ENCODE data around the gene CNR2. TPM values are rescaled to one million over a fixed set of nuclear protein-coding genes. Genes with fewer than 3 reads are reported as not detected.

CNR2 gene
- total and polyA plus RNA-seq, 2 experiments from 2014 or later = not detected

GRCh38 chr1:23908453-23909341 is 4.5 kb downstream of the CNR2 start (continued):
- TF ChIP-seq REST (IDR thresholded peaks at IDR 0.05; ENCODE audit: unreplicated experiment) = no peak

- Histone ChIP-seq H2AFZ (no peak overlapping the region), H3K4me3 (no peak overlapping the region), H3K27me3 (ENCODE audit: insufficient read depth) (peaks cover 34% of the 10 kb centered on the region), H3F3A (replicated peaks; ENCODE audit: low read depth) (peaks cover 3% of the 10 kb centered on the region; the same call in 1 of the 2 replicates), H3K4me1 (ENCODE audit: insufficient read depth) (peaks cover 20% of the 10 kb centered on the region), H3K4me2 (no peak overlapping the region), H3K9me2 (ENCODE audit: insufficient read depth) (no peaks in the 10 kb centered on the region), H3K36me3 (ENCODE audit: insufficient read depth) (no peaks in the 10 kb centered on the region), H3K27ac (ENCODE audit: low read depth) (no peak overlapping the region), H3K79me2 (replicated peaks; ENCODE audit: insufficient read depth) (no peaks in the 10 kb centered on the region), H4K20me1 (replicated peaks; ENCODE audit: insufficient read depth) (no peaks in the 10 kb centered on the region)
- no peak overlapping the region for H3K4me3 Mint-ChIP-seq
- no peaks in the 10 kb centered on the region; the same call in 2 of the 3 replicates for H3K36me3 Mint-ChIP-seq (ENCODE audit: low read depth)
- no peaks in the 10 kb centered on the region for H3K9me3 Mint-ChIP-seq
- no peak for ATAC-seq
- DNase-seq (ENCODE audit: low spot score) = no peak
- H3K27ac Mint-ChIP-seq = no peak overlapping the region
- H3K27me3 Mint-ChIP-seq (ENCODE audit: insufficient read depth, low read depth, poor library complexity) = peaks cover 31% of the 10 kb centered on the region
- H3K4me1 Mint-ChIP-seq = peaks cover 23% of the 10 kb centered on the region
- TF ChIP-seq, protein P1, sequence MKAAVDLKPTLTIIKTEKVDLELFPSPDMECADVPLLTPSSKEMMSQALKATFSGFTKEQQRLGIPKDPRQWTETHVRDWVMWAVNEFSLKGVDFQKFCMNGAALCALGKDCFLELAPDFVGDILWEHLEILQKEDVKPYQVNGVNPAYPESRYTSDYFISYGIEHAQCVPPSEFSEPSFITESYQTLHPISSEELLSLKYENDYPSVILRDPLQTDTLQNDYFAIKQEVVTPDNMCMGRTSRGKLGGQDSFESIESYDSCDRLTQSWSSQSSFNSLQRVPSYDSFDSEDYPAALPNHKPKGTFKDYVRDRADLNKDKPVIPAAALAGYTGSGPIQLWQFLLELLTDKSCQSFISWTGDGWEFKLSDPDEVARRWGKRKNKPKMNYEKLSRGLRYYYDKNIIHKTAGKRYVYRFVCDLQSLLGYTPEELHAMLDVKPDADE (IDR thresholded peaks at IDR 0.05) = no peak
- no peak for TF ChIP-seq STAT1 (IDR thresholded peaks at IDR 0.05; ENCODE audit: unreplicated experiment)
- TF ChIP-seq ZNF114 (CRISPR knock-in tag; IDR thresholded peaks at IDR 0.05) = no peak
- no peak for TF ChIP-seq REST (IDR thresholded peaks at IDR 0.05; ENCODE audit: unreplicated experiment)
- TF ChIP-seq, protein P2, sequence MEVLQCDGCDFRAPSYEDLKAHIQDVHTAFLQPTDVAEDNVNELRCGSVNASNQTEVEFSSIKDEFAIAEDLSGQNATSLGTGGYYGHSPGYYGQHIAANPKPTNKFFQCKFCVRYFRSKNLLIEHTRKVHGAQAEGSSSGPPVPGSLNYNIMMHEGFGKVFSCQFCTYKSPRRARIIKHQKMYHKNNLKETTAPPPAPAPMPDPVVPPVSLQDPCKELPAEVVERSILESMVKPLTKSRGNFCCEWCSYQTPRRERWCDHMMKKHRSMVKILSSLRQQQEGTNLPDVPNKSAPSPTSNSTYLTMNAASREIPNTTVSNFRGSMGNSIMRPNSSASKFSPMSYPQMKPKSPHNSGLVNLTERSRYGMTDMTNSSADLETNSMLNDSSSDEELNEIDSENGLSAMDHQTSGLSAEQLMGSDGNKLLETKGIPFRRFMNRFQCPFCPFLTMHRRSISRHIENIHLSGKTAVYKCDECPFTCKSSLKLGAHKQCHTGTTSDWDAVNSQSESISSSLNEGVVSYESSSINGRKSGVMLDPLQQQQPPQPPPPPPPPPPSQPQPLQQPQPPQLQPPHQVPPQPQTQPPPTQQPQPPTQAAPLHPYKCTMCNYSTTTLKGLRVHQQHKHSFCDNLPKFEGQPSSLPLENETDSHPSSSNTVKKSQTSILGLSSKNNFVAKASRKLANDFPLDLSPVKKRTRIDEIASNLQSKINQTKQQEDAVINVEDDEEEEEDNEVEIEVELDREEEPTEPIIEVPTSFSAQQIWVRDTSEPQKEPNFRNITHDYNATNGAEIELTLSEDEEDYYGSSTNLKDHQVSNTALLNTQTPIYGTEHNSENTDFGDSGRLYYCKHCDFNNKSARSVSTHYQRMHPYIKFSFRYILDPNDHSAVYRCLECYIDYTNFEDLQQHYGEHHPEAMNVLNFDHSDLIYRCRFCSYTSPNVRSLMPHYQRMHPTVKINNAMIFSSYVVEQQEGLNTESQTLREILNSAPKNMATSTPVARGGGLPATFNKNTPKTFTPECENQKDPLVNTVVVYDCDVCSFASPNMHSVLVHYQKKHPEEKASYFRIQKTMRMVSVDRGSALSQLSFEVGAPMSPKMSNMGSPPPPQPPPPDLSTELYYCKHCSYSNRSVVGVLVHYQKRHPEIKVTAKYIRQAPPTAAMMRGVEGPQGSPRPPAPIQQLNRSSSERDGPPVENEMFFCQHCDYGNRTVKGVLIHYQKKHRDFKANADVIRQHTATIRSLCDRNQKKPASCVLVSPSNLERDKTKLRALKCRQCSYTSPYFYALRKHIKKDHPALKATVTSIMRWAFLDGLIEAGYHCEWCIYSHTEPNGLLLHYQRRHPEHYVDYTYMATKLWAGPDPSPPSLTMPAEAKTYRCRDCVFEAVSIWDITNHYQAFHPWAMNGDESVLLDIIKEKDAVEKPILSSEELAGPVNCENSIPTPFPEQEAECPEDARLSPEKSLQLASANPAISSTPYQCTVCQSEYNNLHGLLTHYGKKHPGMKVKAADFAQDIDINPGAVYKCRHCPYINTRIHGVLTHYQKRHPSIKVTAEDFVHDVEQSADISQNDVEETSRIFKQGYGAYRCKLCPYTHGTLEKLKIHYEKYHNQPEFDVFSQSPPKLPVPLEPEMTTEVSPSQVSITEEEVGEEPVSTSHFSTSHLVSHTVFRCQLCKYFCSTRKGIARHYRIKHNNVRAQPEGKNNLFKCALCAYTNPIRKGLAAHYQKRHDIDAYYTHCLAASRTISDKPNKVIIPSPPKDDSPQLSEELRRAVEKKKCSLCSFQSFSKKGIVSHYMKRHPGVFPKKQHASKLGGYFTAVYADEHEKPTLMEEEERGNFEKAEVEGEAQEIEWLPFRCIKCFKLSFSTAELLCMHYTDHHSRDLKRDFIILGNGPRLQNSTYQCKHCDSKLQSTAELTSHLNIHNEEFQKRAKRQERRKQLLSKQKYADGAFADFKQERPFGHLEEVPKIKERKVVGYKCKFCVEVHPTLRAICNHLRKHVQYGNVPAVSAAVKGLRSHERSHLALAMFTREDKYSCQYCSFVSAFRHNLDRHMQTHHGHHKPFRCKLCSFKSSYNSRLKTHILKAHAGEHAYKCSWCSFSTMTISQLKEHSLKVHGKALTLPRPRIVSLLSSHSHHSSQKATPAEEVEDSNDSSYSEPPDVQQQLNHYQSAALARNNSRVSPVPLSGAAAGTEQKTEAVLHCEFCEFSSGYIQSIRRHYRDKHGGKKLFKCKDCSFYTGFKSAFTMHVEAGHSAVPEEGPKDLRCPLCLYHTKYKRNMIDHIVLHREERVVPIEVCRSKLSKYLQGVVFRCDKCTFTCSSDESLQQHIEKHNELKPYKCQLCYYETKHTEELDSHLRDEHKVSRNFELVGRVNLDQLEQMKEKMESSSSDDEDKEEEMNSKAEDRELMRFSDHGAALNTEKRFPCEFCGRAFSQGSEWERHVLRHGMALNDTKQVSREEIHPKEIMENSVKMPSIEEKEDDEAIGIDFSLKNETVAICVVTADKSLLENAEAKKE (CRISPR knock-in tag; IDR thresholded peaks at IDR 0.05) = no peak
- TF ChIP-seq POLR2AphosphoS5 (IDR thresholded peaks at IDR 0.05; ENCODE audit: low read depth) = no peak
- TF ChIP-seq EZH2phosphoT487 (IDR thresholded peaks at IDR 0.05; ENCODE audit: unreplicated experiment) = no peak
- TF ChIP-seq NANOG (IDR thresholded peaks at IDR 0.05; ENCODE audit: borderline replicate concordance) = no peak
- TF ChIP-seq CREB1 (CRISPR knock-in tag; IDR thresholded peaks at IDR 0.05; ENCODE audit: low read depth) = no peak
Measured at GRCh38 chr1:23906731-23907130, 6.4 kb downstream of the CNR2 start.

Data from GM23338 (cell line).